Stimulated activated CD8-positive, alpha-beta memory T cell treated with anti-CD3 and anti-CD28 coated beads, Interleukin-15, amount 100 ng/mL, for 1 hour (primary cell): ENCODE results near the gene PLEKHD1.
A peak's percentile ranks its signal among the peaks of the same experiment; 100 is the strongest.
"Not testable (repeated sequence)": the region's sequence is repeated elsewhere in the genome, so short reads cannot be mapped to it uniquely, and the experiment has no call there.

Experiments
- DNase-seq: peaks from one replicate; pipeline ENCODE4 v3.0.0-alpha.2; 2020; ENCODE audit warnings: low read depth

The PLEKHD1 gene

GRCh38 chr14:69484444-69485314 is at the start of gene PLEKHD1:
Gene PLEKHD1, plus strand, starts transcription at chr14:69484728. Its CDS starts 238 bp downstream, at chr14:69484966.
- DNase-seq = no peak

DNA sequence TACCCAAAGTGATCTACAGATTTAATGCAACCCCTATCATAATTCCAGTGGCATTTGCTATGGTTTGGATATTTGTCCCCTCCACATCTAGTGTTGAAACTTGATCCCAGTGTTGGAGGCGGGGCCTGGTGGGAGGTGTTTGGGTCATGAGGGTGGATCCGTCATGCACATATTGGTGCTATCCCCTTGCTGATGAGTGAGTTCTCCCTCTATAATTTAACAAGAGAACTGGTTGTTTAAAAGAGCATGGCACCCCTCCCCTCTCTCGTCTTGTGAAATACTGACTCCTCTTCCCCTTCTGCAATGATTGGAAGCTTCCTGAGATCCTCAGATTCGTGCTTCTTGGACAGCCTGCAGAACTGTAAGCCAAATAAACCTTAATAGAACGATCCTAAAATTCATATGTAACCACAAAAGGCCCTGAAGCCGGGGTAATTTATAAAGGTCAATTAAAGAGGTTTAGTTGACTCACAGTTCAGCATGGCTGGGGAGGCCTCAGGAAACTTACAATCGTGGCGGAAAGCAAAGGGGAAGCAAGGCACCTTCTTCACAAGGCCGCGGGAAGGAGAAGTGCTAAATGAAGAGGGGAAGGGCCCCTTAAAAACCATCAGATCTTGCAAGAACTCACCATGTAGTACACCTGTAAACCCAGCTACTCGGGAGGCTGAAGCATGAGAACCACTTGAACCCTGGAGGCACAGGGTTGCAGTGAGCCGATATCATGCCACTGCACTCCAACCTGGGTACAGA is 44.8 kb upstream of the PLEKHD1 start:
- DNase-seq = no peak

DNA sequence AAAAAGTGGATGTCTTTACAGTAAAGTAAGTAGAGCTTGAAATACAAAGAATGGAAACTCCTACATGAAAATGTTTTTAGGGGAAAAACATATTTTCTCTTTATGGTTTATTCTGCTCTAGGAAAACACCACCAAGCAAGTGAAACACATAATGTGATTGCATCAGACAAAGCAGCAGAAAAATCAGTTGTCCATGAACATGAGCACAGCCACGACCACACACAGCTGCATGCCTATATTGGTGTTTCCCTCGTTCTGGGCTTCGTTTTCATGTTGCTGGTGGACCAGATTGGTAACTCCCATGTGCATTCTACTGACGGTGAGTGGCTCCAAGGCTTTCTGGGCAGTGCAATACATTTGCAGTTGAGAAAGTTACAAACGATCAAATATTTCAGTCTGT is 42.6 kb upstream of the PLEKHD1 start:
- DNase-seq = no peak

GRCh38 chr14:69443296-69443805 is 41.2 kb upstream of the PLEKHD1 start:
- no peak for DNase-seq

DNA sequence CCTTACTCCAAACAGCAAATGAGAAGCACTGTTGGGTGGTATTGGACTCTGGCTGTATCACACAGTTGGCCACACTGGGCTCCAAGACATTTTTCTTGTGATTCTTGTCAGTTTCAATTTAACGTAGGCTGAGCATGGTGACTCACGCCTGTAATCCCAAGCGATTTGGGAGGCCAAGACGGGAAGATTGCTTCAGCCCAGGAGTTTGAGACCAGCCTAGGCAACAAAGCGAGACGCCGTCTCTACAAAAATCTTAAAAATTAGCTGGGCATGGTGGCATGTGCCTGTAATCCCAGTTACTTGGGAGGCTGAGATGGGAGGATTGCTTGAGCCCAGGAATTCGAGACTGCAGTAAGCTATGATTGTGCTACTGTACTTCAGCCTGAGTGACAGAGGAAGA is 35.3 kb upstream of the PLEKHD1 start:
- DNase-seq = no peak

- DNase-seq = no peak
Measured at GRCh38 chr14:69451941-69452340, 32.6 kb upstream of the PLEKHD1 start.

DNA sequence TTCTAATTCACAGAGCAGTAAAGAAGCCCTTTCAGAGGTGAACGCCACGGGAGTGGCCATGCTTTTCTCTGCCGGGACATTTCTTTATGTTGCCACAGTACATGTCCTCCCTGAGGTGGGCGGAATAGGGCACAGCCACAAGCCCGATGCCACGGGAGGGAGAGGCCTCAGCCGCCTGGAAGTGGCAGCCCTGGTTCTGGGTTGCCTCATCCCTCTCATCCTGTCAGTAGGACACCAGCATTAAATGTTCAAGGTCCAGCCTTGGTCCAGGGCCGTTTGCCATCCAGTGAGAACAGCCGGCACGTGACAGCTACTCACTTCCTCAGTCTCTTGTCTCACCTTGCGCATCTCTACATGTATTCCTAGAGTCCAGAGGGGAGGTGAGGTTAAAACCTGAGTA is 26.2 kb upstream of the PLEKHD1 start:
- no peak for DNase-seq

- no peak for DNase-seq
Measured at GRCh38 chr14:69459122-69459521, 25.4 kb upstream of the PLEKHD1 start.

GRCh38 chr14:69460093-69460701 is 24.3 kb upstream of the PLEKHD1 start:
- DNase-seq = peak; percentile 7

GRCh38 chr14:69464379-69464778 is 20.1 kb upstream of the PLEKHD1 start:
- DNase-seq = no peak

DNA sequence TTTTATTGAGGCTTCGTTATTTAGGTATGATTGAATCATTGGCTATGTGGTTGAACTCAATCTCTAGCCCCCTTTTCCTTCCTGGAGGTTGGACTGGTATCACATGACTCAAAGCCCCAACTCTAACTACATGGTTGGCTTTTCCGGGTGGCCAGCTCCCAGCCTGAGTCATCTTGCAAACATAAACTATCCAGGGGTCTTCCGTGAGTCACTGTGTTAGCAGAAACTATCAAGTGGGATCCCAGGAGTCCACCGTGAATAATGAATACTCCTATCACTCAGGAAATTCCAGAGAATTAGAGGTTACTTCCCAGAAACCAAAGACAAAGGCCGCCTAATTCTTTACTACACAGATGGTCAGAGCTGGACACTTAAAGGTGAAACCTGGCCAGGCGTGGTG is 19.7 kb upstream of the PLEKHD1 start:
- DNase-seq = no peak

DNA sequence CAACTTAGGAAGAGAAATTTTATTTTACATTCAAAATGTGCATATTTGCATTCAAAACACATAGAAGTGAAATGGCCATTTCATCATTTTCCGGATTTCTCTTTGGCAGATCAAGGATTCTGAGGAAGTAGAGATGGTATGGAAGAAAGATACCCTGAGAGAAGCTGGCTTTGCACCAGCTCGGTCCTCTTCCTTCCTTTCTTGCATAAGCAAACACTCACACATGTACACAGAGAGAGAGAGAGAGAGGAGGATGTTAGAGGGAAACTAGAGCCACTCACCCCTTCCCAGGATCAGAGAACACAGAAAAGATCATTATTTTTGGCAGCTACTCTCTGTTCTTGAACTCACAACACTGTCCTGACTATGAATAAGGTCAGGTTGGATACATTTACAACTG is 15.6 kb upstream of the PLEKHD1 start:
- DNase-seq = no peak

DNA sequence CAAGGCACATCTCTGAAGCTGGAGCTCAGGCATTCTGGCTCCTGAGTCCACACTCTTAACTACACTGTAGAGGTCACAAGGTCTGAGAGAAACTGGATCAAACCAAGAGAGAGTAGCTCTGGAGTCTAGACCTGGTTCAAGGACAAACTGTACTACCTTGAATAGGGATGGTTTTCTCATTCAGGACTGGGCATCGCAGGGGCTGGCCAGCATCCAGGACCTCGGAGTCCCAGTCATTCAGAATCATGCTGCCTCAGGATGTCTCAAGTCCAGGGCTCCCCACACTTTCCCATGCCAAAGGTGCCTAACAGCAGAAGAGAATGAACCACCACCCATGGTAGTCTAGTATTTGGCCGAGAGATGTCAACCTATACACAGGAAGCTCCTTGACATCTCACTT is 13.1 kb upstream of the PLEKHD1 start:
- DNase-seq = no peak

DNA sequence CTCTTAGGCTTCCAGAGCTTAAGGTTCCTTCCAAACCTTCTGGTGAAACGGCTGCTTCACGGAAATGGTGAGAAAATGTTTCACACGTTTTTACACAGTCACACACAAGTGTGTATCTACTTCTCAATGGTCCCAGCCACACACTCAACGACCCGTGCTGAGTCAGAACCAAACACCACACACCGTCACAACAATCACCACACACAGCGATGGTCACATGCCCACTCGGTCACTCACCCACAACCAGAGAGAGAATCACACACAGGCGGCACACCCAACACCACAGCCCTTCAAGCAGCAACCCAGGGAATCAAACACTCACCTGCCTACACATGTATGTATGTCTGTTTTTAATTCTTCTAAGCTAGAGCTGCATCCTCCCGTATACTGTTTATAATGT is 12.6 kb upstream of the PLEKHD1 start:
- no peak for DNase-seq

DNA sequence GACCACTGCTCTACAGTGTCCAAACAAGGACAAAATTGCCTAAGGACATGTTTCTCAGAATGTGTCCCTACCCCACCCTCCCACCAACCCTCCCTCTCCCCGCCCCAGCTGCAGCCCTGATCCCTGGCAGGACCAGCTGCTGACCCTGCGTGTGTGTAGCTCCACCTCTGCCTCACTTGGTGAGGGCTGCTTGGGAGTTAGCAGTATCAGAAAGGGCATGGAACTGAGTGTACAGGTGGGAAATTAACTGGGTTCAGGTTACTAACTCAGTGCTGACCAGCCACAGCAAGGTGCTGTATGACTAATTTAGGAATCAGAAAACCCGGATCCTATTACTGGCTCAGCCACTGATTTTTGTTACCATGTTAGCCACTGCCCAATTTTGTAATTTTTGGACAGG is 11.3 kb upstream of the PLEKHD1 start:
- no peak for DNase-seq

GRCh38 chr14:69473946-69474345 is 10.6 kb upstream of the PLEKHD1 start:
- DNase-seq = no peak

DNA sequence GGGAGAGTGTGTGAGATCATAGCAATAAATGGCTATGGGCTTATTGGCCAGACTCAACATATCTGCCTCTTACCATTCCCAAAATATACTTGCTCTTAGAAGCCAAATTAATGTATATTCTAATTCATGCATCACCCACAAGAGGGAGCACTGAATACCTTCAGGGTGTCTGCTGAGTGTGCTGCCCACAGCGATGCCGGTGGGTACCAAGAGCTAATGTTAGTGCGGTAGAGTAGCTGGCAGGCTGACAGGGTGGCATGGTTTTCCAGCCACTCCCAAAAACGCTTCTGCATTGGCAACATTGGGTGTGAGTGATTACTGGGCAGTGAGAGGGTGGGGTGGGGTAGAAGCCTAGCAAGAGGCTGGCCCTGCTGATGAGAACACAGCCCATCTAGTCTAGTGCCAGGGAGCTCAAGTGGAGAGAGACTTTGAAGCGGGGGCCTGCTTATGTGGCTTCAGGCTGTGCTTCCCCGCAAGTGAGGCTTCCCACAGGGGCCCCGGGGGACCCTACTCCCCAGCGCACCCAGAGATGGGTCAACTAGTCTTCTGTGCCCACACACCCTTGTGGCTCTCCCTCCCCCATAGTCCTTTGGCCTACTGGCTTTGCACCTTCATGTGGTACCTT is 9.2 kb upstream of the PLEKHD1 start:
- no peak for DNase-seq

DNA sequence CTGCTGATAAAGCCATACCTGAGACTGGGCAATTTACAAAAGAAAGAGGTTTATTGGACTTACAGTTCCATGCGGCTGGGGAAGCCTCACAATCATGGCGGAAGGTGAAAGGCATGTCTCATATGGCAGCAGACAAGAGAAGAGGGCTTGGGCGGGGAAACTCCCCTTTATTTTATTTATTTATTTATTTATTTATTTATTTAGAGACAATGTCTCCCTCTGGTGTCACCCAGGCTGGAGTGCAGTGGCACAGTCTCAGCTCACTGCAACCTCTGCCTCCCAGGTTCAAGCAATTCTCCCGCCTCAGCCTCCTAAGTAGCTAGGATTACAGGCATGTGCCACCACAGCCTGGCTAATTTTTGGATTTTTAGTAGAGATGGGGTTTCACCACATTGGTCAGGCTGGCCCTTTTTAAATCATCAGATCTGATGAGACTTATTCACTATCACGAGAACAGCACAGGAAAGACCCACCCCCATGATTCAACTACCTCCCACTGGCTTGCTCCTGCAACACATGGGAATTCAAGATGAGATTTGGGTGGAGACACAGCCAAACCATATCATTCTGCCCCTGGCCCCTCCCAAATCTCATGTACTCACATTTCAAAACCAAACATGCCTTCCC is 7.6 kb upstream of the PLEKHD1 start:
- not testable (repeated sequence) for DNase-seq

DNA sequence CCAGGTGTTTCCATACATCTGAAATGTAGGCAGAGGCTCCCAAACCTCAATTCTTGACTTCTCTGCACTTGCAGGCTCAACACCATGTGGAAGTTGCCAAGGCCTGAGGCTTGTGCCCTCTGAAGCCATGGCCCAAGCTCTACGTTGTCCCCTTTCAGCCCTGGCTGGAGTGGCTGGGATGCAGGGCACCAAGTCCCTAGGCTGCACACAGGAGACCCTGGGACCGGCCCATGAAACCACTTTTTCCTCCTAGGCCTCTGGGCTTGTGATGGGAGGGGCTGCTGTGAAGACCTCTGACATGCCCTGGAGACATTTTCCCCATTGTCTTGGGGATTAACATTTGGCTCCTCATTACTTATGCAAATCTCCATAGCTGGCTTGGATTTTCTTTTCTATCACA is 6.5 kb upstream of the PLEKHD1 start:
- not testable (repeated sequence) for DNase-seq

- DNase-seq = no peak
Measured at GRCh38 chr14:69479696-69480095, 4.8 kb upstream of the PLEKHD1 start.

- DNase-seq = no peak
Measured at GRCh38 chr14:69480136-69480535, 4.4 kb upstream of the PLEKHD1 start.
